ENCODE results near the gene ELF5. TPM values are rescaled to one million over a fixed set of nuclear protein-coding genes. Genes with fewer than 3 reads are reported as not detected.

Gene ELF5
- total RNA-seq, 1 donor = under 0.01 TPM

- no peak for TF ChIP-seq CTCF (IDR thresholded peaks at IDR 0.05; ENCODE audit: insufficient read depth, low read depth, low read length)
- no peak overlapping the region for H3K4me3 ChIP-seq (ENCODE audit: low read depth, low read length)
- no peak for DNase-seq (ENCODE audit: low read depth)
These were observed 36.7 kb downstream of the ELF5 start for GRCh38 chr11:34476849-34477248.

- no peak for TF ChIP-seq CTCF (IDR thresholded peaks at IDR 0.05; ENCODE audit: insufficient read depth, low read depth, low read length)
These were observed 37.9 kb downstream of the ELF5 start for GRCh38 chr11:34475656-34476055.

DNA sequence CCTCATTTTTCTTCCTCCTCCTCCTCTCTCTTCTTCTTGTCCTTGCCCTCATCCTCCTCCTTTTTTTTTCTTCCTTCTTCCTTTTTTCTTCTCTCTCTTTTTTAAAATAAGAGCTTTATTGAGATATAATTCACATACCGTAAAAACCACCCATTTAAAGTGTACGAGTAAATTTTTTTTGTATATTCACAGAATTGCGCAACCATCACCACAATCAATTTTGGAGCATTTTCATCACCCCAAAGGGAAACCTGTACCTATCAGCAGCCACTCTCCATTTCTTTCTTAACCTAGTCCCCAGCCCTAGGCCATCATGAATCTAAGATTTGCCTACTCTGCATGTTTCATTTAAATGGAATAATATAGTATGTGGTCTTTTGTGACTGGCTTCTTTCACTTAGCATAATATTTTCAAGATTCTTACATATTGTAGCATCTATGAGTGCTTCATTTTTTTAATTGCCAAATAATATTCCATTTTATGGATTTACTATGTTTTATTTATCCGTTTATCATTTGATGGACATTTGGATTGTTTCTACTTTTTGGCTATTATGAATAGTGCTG, 39.9 kb downstream of the ELF5 start:
- H3K4me3 ChIP-seq (ENCODE audit: low read depth, low read length) = no peak overlapping the region
- no peak for DNase-seq (ENCODE audit: low read depth)
- no peak for TF ChIP-seq CTCF (IDR thresholded peaks at IDR 0.05; ENCODE audit: insufficient read depth, low read depth, low read length)

More at GRCh38 chr11:34475656-34476055, 37.9 kb downstream of the ELF5 start:
- no peak overlapping the region for H3K4me3 ChIP-seq (ENCODE audit: low read depth, low read length)
- no peak for DNase-seq (ENCODE audit: low read depth)

DNA sequence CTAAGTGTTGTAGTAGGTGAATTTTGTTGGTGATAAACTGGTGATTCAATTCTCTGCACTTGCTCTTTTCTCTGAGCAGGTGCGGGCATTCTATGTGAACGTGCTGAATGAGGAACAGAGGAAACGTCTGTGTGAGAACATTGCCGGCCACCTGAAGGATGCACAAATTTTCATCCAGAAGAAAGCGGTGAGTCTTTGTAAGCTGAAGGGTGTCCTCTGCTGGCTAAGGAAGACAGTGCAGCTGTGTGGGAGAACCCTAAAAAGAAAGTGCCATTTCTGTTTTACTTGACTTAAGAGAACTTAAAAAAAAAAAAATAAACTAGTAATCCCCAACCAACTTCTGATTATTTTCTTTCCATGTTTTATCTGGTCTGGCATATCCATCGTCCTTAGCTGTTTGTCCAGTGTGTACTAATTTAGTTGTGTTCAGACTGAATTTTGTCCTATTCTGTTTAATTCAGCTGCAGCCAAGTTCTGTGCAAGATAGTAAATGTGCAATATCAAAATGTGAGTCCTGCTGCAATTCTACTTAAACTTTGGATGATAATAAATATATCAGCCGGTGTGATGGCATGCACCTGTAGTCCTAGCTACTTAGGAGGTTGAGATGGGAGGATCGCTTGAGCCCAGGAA, 45.3 kb downstream of the ELF5 start:
- no peak overlapping the region for H3K4me3 ChIP-seq (ENCODE audit: low read depth, low read length)
- peak; percentile 74 for TF ChIP-seq CTCF (IDR thresholded peaks at IDR 0.05; ENCODE audit: insufficient read depth, low read depth, low read length)
- DNase-seq (ENCODE audit: low read depth) = peak; percentile 34

GRCh38 chr11:34466802-34467488, 46.6 kb downstream of the ELF5 start:
- no peak overlapping the region for H3K4me3 ChIP-seq (ENCODE audit: low read depth, low read length)
- no peak for TF ChIP-seq CTCF (IDR thresholded peaks at IDR 0.05; ENCODE audit: insufficient read depth, low read depth, low read length)
- DNase-seq (ENCODE audit: low read depth) = no peak

DNA sequence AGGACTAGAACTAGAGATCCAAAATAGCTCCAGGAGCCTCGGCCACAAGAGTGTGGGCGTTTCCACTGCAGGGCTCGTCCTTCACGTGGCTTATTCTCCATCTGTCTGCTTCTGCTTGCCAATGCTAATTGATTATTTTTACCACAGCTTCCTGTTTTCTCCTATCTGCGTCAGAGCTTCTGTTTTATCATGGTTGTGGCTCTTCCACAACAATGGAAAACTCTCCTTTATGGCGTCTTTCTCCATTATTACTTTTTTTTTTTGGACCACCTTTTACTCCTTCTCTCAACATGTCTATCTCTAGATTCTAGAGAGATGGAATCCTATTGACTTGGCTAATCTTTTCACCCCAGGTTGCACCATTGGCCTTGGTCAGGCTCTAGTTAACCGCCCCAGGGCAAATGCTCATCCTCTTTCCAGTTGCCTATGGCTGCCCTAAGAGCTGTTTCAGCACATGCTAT, 49.0 kb downstream of the ELF5 start:
- H3K4me3 ChIP-seq (ENCODE audit: low read depth, low read length) = no peak overlapping the region
- TF ChIP-seq CTCF (IDR thresholded peaks at IDR 0.05; ENCODE audit: insufficient read depth, low read depth, low read length) = no peak
- DNase-seq (ENCODE audit: low read depth) = peak; percentile 18

Measured in fibroblast of villous mesenchyme (primary cell).